GM18507 (cell line): ENCODE measurements around the gene KLRG1.

Source experiments
- DNase-seq: peaks from one replicate; pipeline ENCODE4 v3.0.0; 2011; ENCODE audit warnings: low read depth; ENCODE audit not compliant: insufficient read length; ENCODE audit errors: extremely low spot score
- FAIRE-seq: peaks from 2 replicates; lab custom pipeline; 2011; peaks lifted over from hg19 to GRCh38; lab: Jason Lieb, UNC

KLRG1 gene

DNA sequence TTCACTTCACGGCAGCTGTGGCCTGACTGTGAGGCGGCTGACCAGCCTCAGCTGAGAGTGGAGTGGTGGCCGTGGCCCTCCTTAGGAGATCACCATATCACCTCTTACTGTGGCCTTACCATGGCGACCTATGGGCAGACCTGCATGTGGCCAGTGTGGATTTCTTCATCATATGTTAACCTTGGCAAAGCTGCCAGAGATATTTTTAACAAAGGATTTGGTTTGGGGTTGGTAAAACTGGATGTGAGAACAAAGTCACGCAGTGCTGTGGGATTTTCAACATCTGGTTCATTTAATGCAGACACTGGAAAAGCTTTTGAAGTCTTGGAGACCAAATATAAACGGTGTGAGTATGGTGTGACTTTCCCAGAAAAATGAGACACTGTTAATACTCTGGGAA lies 46.9 kb downstream of the KLRG1 start:
- no peak for DNase-seq
- no peak for FAIRE-seq

DNA sequence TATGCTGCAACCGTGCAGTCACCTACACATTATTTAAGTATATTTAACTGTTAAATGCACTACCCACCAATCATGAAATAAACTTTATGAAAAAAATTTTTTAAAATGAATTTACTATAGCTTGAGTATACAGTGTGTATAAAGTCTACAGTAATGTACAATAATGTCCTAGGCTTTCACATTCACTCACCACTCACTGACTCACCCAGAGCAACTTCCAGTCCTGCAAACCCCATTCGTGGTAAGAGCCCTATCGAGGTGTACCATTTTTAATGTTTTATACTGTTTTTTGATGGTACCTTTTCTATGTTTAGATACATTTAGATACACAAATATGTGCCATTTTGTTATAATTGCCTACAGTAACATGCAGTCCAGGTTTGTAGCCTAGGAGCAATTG lies 48.1 kb downstream of the KLRG1 start:
- FAIRE-seq (no peak), DNase-seq (no peak)

DNA sequence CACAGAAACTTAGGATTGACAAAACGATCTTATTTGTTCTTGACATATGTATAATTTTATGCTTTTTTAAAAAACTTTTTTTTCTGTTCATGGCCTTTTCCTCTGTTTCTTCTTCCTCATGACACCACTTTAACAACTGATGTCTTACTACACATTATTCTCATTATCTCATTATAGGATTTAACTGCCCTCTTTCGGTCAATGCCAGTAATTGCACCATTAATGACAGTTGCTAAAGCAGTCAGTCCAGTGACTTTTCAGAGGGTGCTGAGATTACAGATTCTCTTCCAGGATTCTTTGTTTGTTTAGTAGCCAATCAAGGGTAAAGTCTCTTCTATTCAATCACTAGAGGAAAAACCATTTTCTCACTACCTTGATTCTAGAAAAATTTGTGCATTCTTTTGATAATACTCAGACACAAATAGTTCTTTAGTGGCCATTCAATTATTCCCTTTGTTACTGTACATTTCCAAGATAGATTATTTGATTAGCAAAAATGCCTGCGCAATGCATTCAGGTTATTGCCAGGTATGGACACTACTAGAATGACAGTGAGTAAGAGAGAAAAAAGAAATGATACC lies 50.1 kb downstream of the KLRG1 start:
- DNase-seq (peak; percentile 33), FAIRE-seq (peak; percentile 88)

DNA sequence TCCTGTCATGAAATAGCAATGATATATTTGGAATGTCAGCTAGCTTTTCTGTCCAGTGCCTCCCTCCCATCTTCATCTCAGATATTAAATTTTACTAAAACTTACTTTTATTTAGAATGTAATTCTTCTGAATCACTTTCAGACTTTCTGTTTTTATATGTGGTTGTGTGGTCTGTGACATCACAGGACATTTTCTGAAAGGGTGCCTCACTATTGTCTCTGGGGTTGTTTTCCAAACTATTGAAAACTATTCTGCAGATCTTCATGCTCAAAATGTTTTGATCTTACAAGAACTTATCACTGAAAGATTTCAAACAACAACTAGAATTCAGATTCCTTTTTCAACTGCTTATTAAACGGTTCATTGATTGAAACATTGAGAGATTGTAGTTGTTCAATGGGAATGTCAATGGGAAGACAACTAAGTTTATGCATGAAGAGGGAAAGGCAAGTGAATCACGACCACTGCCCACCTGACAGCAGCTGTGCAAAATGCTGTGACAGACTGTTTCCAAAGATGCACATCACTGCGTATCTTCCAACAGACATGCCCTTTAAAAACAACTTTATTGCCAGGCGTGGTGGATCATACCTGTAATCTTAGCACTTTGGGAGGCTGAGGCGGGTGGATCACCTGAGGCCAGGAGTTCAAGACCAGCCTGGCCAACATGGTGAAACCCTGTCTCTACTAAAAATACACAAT lies 51.3 kb downstream of the KLRG1 start:
- FAIRE-seq (no peak), DNase-seq (no peak)

DNA sequence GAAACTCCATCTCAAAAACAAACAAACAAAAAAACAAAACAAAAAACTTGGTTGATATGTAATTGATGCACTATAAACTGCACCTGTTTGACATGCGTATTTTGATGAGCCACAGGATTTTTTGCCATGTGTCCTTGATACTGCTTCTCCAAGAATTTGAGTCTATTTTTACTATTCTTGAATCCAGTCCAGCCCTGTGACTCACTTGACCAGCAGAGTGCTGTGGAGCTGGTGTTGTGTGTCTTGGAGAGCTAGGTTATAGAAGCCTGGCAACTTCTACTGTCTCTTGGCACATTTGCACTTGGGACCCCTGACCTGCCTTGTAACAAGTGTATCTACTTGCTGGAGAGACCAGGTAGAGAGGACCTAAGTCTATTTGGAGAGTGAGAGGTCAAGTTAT lies 52.0 kb downstream of the KLRG1 start:
- FAIRE-seq (no peak), DNase-seq (no peak)

DNA sequence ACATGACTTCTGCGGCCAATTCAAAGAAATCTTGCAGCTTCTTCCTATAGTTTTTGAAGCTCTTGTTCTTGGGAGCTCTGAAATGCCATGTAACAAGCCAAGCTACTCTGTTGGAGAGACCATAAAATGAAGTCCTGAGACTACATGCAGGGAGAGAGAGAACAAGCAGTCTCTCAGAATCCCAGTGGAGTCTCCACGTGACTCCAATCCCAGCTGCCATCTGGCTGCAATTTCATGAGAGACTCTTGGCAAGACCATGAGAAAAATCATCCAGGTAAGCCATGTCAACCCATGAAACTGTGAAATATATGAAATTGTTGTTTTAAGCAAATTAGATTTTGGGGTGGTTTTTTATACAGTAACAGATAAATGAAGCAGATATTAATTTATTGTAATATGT lies 54.4 kb downstream of the KLRG1 start:
- FAIRE-seq, result no peak
- DNase-seq, result no peak

DNA sequence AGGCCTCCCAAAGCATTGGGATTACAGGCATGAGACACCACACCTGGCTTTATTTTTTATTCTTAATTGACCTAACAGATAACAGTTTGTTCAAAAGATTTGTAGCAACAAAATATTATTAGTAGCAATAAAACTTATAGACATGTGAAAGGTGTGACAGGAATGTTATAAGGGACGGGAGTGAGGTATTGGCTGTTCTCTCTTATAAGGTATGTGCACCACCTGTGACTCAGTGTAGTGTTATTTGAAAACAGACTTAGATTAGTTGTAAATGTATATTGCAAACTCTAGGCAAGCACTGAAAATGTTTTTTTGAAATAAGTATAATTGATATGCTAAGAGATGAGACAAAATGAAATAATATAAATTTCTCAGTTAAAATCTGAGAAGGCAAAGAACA lies 57.8 kb downstream of the KLRG1 start:
- DNase-seq (no peak), FAIRE-seq (no peak)

DNA sequence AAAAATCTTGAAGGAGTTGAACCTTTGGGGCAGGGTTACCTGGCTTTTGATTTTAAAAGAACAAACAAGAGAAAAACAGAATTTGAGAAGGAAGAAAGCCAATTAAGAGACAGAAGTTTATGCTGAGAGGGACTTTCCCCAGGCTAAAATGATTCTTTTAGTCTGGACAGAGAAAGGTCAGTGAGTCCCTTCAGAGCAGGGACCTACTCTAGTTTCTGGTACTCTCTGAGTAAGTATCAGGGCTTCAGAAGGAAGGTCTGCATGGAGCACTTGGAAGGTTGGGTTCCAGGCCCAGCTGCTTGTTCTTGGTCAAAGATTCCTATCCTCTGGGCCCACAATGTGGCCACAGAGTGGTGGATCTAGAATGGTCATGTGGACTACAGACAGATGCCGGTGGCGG lies 59.6 kb downstream of the KLRG1 start:
- no peak for FAIRE-seq
- DNase-seq, result no peak

DNA sequence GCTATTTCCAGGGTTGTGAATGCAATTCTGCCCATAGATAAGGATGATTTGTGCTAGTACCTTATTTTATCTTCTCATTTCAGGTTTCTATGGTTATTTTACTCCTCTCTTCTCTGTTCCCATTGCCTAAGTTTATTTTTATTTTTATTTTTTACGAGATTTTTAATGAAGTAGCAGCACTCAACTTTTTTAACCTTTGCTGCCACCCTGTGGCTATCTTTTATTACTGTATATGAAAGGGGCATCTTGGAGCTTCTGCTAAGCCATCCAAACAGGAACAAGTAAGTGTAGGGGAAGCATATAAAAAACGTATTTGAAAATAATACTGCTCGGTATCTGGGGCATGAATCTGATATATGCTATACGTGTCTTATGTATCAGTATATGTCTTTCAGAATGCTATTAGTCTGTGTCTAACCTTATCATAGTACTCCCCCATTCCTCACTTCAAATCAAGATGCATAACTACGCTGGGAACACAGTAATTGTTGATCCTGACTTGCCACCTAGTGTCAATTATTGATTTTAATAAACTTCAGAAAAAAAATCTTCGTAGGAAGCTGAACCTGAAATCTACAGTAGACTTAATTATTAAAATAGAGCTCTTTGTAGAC lies 60.3 kb downstream of the KLRG1 start:
- peak; percentile 71 for FAIRE-seq
- DNase-seq, result no peak

DNA sequence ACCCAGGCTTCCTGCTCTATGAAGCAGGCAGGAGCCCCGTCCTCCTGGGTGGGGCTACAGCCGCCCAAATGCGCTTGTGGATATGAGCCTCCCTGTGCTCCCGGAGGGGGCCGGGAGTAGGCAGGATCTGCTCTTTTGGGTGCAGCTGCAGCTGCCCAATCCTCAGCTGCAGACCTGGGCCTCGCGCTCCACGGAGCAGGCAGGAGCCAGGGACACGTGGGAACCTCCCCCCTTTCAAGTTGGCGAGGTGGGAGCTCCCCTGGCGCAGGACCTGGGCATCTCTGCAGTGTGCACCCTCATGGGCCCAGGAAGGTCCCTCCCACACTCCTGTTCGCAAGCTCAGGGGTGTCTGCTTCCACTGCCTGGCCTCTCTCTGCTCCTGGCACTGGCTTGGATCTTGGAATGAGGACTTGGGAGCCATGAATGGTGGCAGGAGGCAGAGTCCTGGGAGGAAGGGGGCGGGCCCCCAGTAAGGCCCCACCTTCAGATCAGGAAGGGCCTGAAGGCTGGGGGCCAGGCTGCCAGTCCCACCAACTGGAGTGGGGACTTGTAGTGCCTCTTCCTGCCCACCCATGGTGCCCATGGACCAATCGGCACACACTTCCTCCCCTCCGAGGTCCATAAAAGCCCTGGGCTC lies 61.3 kb downstream of the KLRG1 start:
- DNase-seq, result no peak
- FAIRE-seq, result no peak

DNA sequence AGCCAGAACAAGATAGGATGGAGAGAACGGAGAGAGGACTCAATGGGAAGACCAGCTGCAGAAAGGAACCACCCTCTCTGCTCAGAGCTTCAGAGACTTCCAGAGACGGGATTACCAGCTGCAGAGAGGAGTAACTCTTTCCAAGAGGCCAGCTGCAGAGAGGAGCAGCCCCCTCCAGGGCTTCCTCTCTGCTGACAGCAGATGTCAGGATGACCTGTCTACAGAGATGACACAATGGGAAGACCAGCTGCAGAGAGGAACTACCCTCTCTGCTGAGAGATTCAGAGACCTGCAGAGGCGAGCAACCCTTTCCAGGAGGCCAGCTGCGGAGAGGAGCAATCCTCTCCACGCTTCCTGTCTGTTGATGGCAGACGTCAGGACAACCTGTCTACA lies 61.8 kb downstream of the KLRG1 start:
- no peak for FAIRE-seq
- no peak for DNase-seq

DNA sequence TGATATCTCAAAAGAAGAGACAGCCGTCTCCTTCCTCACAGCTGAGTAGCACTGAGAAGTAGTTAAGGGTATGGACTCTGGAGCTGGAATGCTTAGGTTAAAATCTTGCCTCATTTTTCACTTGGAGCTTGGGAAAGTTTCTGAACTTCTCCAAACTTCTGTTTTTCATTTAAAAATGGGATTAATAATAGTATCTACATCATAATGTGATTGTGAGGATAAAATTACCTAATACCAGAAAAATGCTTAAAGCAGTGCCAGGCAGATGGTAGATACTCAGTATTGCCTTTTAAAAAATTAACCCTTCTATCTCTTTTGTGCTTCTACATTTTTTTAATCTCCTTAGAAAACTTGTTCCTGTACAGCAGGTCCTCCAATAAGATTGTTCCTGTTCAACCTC lies 63.3 kb downstream of the KLRG1 start:
- FAIRE-seq, result no peak
- DNase-seq, result no peak
